Neural cell (in vitro differentiated cells): ENCODE measurements around the gene NEK5. TPM values are rescaled to one million over a fixed set of nuclear protein-coding genes. Genes with fewer than 3 reads are reported as not detected.

Experiments
- H2AFZ ChIP-seq: fragments of 200-600, 300-800 bp; sonication (generic), shearing (Covaris generic); 2 replicates; pipeline ENCODE4 v1.6.0; 2014; ENCODE audit warnings: low read depth, mild to moderate bottlenecking, antibody characterized with exemption, low read length, moderate library complexity
- H3F3A ChIP-seq: fragments of 200-600 bp; shearing (Covaris generic); 2 replicates; pipeline ENCODE4 v1.6.1; 2016; ENCODE audit warnings: mild to moderate bottlenecking, moderate library complexity, mixed read lengths, antibody characterized with exemption, low read length; ENCODE audit not compliant: insufficient read depth, poor library complexity, severe bottlenecking
- H3K27ac ChIP-seq: fragments of 200-600, 300-800 bp; sonication (generic), shearing (Covaris generic); 2 replicates; pipeline ENCODE4 v1.5.1; 2014; ENCODE audit warnings: mild to moderate bottlenecking, low read length, moderate library complexity
- H3K27me3 ChIP-seq: fragments of 300-800, 200-600 bp; sonication (generic), shearing (Covaris generic); 2 replicates; pipeline ENCODE4 v1.6.0; 2014; ENCODE audit warnings: mild to moderate bottlenecking, low read depth, low read length, moderate library complexity; ENCODE audit not compliant: insufficient read depth
- H3K36me3 ChIP-seq: fragments of 300-800, 200-600 bp; sonication (generic), shearing (Covaris generic); 2 replicates; pipeline ENCODE4 v1.5.1; 2014; ENCODE audit warnings: mild to moderate bottlenecking, antibody characterized with exemption, low read length, moderate library complexity; ENCODE audit not compliant: insufficient read depth
- H3K4me2 ChIP-seq: fragments of 300-800, 200-600 bp; sonication (generic), shearing (Covaris generic); 2 replicates; pipeline ENCODE4 v1.6.0; 2014; ENCODE audit warnings: mild to moderate bottlenecking, low read length
- H3K4me3 ChIP-seq: fragments of 300-800, 200-600 bp; sonication (generic), shearing (Covaris generic); 2 replicates; pipeline ENCODE4 v1.5.1; 2014; ENCODE audit warnings: mild to moderate bottlenecking, low read length, moderate library complexity
- H3K79me2 ChIP-seq: fragments of 200-600 bp; shearing (Covaris generic); replicated peaks from 2 replicates; pipeline ENCODE4 v1.6.0; 2014; ENCODE audit warnings: mild to moderate bottlenecking, low read length, moderate library complexity; ENCODE audit not compliant: insufficient read depth
- H3K9ac ChIP-seq: fragments of 300-800, 200-600 bp; sonication (generic), shearing (Covaris generic); 2 replicates; pipeline ENCODE4 v1.6.1; 2016; ENCODE audit warnings: mild to moderate bottlenecking, low read length, mixed read lengths
- H3K9me2 ChIP-seq: fragments of 200-600 bp; shearing (Covaris generic); 2 replicates; pipeline ENCODE4 v1.6.1; 2016; ENCODE audit warnings: mild to moderate bottlenecking, low read length, mixed read lengths; ENCODE audit not compliant: insufficient read depth
- H3K9me3 ChIP-seq: fragments of 200-600, 300-800 bp; sonication (generic), shearing (Covaris generic); 2 replicates; pipeline ENCODE4 v1.6.1; 2016; ENCODE audit warnings: mild to moderate bottlenecking, mixed run types, low read length, moderate library complexity, mixed read lengths
- H4K20me1 ChIP-seq: fragments of 200-600 bp; shearing (Covaris generic); 2 replicates; pipeline ENCODE4 v1.6.1; 2016; ENCODE audit warnings: mild to moderate bottlenecking, mixed run types; ENCODE audit not compliant: insufficient read depth
- CTCF ChIP-seq: fragments of 450-650 bp; IDR thresholded peaks from 2 replicates; pipeline ENCODE4 v1.5.1; 2014; ENCODE audit warnings: antibody characterized with exemption, mild to moderate bottlenecking, moderate library complexity; ENCODE audit not compliant: poor library complexity, severe bottlenecking
- EP300 ChIP-seq: fragments of 450-650 bp; conservative IDR thresholded peaks from 2 replicates; pipeline ENCODE4 v1.6.1; 2014; ENCODE audit warnings: antibody characterized with exemption, mild to moderate bottlenecking, moderate library complexity; ENCODE audit not compliant: poor library complexity, severe bottlenecking
- EZH2 ChIP-seq: fragments of 200-600, 300-800 bp; shearing (Covaris generic), sonication (generic); IDR thresholded peaks from 2 replicates; pipeline ENCODE4 v1.6.1; 2014; ENCODE audit warnings: antibody characterized with exemption, low read length, borderline replicate concordance, mild to moderate bottlenecking; ENCODE audit not compliant: insufficient read depth, poor library complexity, severe bottlenecking
- MXI1 ChIP-seq: fragments of 450-650 bp; conservative IDR thresholded peaks from 2 replicates; pipeline ENCODE4 v1.6.1; 2014; ENCODE audit warnings: antibody characterized with exemption, mild to moderate bottlenecking; ENCODE audit not compliant: poor library complexity, severe bottlenecking
- POLR2AphosphoS5 ChIP-seq: IDR thresholded peaks from 2 replicates; pipeline ENCODE4 v1.6.1; 2012
- RAD21 ChIP-seq: fragments of 450-650 bp; conservative IDR thresholded peaks from 2 replicates; pipeline ENCODE4 v1.6.1; 2014; ENCODE audit warnings: antibody characterized with exemption, mild to moderate bottlenecking, moderate library complexity
- REST ChIP-seq: IDR thresholded peaks from 2 replicates; pipeline ENCODE4 v1.6.1; 2012; ENCODE audit warnings: borderline replicate concordance
- SMC3 ChIP-seq: fragments of 450-650 bp; conservative IDR thresholded peaks from 2 replicates; pipeline ENCODE4 v1.6.1; 2014; ENCODE audit warnings: antibody characterized with exemption, mild to moderate bottlenecking, moderate library complexity; ENCODE audit not compliant: poor library complexity
- TAF1 ChIP-seq: IDR thresholded peaks from 2 replicates; pipeline ENCODE4 v1.6.1; 2012; ENCODE audit warnings: low read depth
- polyA plus RNA-seq: library from polyadenylated mRNA; depleted of rRNA; stranded (reverse); fragments of >200 nt; gene quantifications from 2 replicates; pipeline ENCODE4 v1.2.3, GENCODE V29; 2014

The NEK5 gene
- polyA plus RNA-seq, 1 donor from 2014 or later: 0.43 TPM

GRCh38 chr13:52016296-52016695 lies 112.6 kb downstream of the NEK5 start:
- Histone ChIP-seq H3K36me3 (no peaks in the 10 kb centered on the region), H3K79me2 (peaks cover 34% of the 10 kb centered on the region)
- TF ChIP-seq EP300: no peak
- no peak for TF ChIP-seq EZH2
- TF ChIP-seq RAD21: no peak
- TF ChIP-seq CTCF: no peak
- TF ChIP-seq SMC3: no peak
- no peak for TF ChIP-seq MXI1
- TF ChIP-seq POLR2AphosphoS5: no peak
- TF ChIP-seq TAF1: no peak
- TF ChIP-seq REST: no peak

GRCh38 chr13:52012512-52012836 lies 116.4 kb downstream of the NEK5 start:
- Histone ChIP-seq H3K9ac (peak overlapping the region; percentile 68), H4K20me1 (no peaks in the 10 kb centered on the region), H3K4me2 (peak overlapping the region; percentile 68), H3K9me2 (no peaks in the 10 kb centered on the region), H3K36me3 (no peaks in the 10 kb centered on the region), H2AFZ (peak overlapping the region; percentile 57), H3F3A (no peaks in the 10 kb centered on the region), H3K27me3 (no peaks in the 10 kb centered on the region), H3K9me3 (no peaks in the 10 kb centered on the region), H3K27ac (peak overlapping the region; percentile 59), H3K79me2 (peaks cover 44% of the 10 kb centered on the region), H3K4me3 (peak overlapping the region; percentile 100)
- no peak for TF ChIP-seq SMC3
- TF ChIP-seq CTCF: no peak
- no peak for TF ChIP-seq EP300
- TF ChIP-seq POLR2AphosphoS5: no peak
- no peak for TF ChIP-seq REST
- no peak for TF ChIP-seq TAF1
- no peak for TF ChIP-seq EZH2
- TF ChIP-seq MXI1: peak; percentile 72
- no peak for TF ChIP-seq RAD21

More at GRCh38 chr13:52016296-52016695, 112.6 kb downstream of the NEK5 start:
- H3K4me3 ChIP-seq: no peak overlapping the region
- H4K20me1 ChIP-seq: no peaks in the 10 kb centered on the region
- no peak overlapping the region for H3K27ac ChIP-seq
- H3K27me3 ChIP-seq: no peaks in the 10 kb centered on the region
- H3K4me2 ChIP-seq: no peak overlapping the region
- H2AFZ ChIP-seq: no peak overlapping the region
- H3F3A ChIP-seq: no peaks in the 10 kb centered on the region
- H3K9me2 ChIP-seq: no peaks in the 10 kb centered on the region
- H3K9me3 ChIP-seq: no peaks in the 10 kb centered on the region
- no peak overlapping the region for H3K9ac ChIP-seq
